Neural progenitor cell (in vitro differentiated cells): ENCODE data around the gene MTCP1.

ENCODE experiments used
- EZH2 ChIP-seq: fragments of 200-600 bp; sonication (generic); IDR thresholded peaks from 2 replicates; pipeline ENCODE4 v1.6.1; 2017; ENCODE audit warnings: antibody characterized with exemption, mild to moderate bottlenecking, moderate library complexity
- EZH2phosphoT487 ChIP-seq: fragments of 200-600 bp; sonication (generic); IDR thresholded peaks from 2 replicates; pipeline ENCODE4 v1.6.1; 2017; ENCODE audit warnings: antibody characterized with exemption
- TF ChIP-seq, protein P1 (sequence below): fragments of 200-600 bp; sonication (generic); IDR thresholded peaks from 2 replicates; pipeline ENCODE4 v1.5.1; 2017; ENCODE audit warnings: antibody characterized with exemption, mild to moderate bottlenecking

DNA sequence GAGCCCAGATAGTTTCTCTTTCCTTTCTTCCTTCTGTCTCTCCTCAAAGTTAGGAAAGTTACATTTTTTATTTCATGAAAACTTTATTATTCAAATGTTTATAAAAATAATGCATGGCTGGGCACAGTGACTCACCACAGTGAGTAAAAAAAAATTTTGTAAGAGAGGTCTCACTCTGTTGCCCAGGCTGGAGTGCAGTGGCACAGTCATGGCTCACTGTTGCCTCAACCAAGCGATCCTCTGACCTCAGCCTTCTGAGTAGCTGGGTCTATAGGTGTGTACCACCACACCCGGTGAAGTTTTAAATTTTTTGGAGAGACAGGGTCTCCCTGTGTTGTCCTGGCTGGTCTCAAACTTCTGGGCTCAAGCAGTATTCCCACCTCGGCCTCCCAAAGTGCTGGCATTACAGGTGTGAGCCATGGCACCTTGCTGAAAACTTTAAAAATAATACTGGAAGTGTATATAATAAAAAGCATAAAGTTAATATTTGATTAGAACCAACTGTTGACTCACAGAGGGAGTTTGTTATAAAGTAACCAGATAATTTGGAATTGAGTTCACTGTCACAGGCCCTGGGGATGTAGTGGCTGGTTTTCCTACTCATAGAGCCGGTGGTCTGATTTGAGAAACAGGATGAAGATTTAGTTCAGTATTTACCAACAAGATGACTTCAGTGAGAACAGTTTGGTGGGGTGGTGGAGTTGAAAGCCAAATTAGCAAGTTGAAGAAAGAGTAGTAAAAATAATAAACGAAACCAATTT, 18.0 kb downstream of the MTCP1 start:
- TF ChIP-seq, protein P1, sequence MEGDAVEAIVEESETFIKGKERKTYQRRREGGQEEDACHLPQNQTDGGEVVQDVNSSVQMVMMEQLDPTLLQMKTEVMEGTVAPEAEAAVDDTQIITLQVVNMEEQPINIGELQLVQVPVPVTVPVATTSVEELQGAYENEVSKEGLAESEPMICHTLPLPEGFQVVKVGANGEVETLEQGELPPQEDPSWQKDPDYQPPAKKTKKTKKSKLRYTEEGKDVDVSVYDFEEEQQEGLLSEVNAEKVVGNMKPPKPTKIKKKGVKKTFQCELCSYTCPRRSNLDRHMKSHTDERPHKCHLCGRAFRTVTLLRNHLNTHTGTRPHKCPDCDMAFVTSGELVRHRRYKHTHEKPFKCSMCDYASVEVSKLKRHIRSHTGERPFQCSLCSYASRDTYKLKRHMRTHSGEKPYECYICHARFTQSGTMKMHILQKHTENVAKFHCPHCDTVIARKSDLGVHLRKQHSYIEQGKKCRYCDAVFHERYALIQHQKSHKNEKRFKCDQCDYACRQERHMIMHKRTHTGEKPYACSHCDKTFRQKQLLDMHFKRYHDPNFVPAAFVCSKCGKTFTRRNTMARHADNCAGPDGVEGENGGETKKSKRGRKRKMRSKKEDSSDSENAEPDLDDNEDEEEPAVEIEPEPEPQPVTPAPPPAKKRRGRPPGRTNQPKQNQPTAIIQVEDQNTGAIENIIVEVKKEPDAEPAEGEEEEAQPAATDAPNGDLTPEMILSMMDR, result no peak
- TF ChIP-seq EZH2 (no peak), EZH2phosphoT487 (no peak)
